CD14-positive monocyte (primary cell): Measurements from ENCODE around the gene LACRT. TPM values are rescaled to one million over a fixed set of nuclear protein-coding genes. Genes with fewer than 3 reads are reported as not detected.

Experiments used
- DNase-seq, 3 donors: peaks; one replicate each; pipeline ENCODE4 v3.0.0-alpha.2; 2011 to 2022
- H2AFZ ChIP-seq: 2 replicates; pipeline ENCODE4 v1.6.0; 2012; ENCODE audit warnings: mild to moderate bottlenecking, low read depth, low read length, inconsistent platforms; ENCODE audit not compliant: insufficient read depth, poor library complexity, severe bottlenecking
- H3K27ac ChIP-seq, 2 donors: 1 replicate in 1 of 2; 2 replicates in 1 of 2; pipeline ENCODE4 v1.5.1; 2012 to 2013; ENCODE audit warnings: low read length in 2 of 2, control low read depth in 1 of 2, inconsistent platforms in 1 of 2, low read depth in 1 of 2, mild to moderate bottlenecking in 1 of 2
- H3K27me3 ChIP-seq, 2 donors: one replicate each; pipeline versions ENCODE4 v1.6.0 to v1.6.1; 2011 to 2013; ENCODE audit warnings: low read length in 2 of 2; ENCODE audit not compliant: control insufficient read depth in 2 of 2, insufficient read depth in 2 of 2
- H3K36me3 ChIP-seq, 2 donors: replicated peaks in 1 of 2; 1 replicate in 1 of 2; 2 replicates in 1 of 2; pipeline versions ENCODE4 v1.5.1 to v1.6.1; 2012 to 2013; ENCODE audit warnings: low read length in 2 of 2, control low read depth in 1 of 2, inconsistent platforms in 1 of 2, mild to moderate bottlenecking in 1 of 2; ENCODE audit not compliant: insufficient read depth in 2 of 2, control insufficient read depth in 1 of 2
- H3K4me1 ChIP-seq, 2 donors: 1 replicate in 1 of 2; 2 replicates in 1 of 2; pipeline versions ENCODE4 v1.5.1 to v1.6.1; 2012 to 2013; ENCODE audit warnings: low read length in 2 of 2, control low read depth in 1 of 2, inconsistent platforms in 1 of 2, mild to moderate bottlenecking in 1 of 2, moderate library complexity in 1 of 2; ENCODE audit not compliant: insufficient read depth in 2 of 2, control insufficient read depth in 1 of 2
- H3K4me2 ChIP-seq: replicated peaks from 2 replicates; pipeline ENCODE3; 2012; ENCODE audit warnings: low read length, moderate library complexity, mild to moderate bottlenecking; ENCODE audit not compliant: poor library complexity, severe bottlenecking; ENCODE audit errors: extremely low read depth
- H3K4me3 ChIP-seq, 3 experiments: fragments of 200-600 bp in 1 of 3; sonication (generic) in 1 of 3; replicated peaks in 1 of 3; 1 replicate in 2 of 3; 2 replicates in 1 of 3; pipeline ENCODE4 v1.5.1; 2011 to 2013; ENCODE audit warnings: low read length in 3 of 3, mild to moderate bottlenecking in 3 of 3, control low read depth in 2 of 3, low read depth in 2 of 3, inconsistent platforms in 1 of 3, moderate library complexity in 1 of 3
- H3K79me2 ChIP-seq: 2 replicates; pipeline ENCODE4 v1.6.0; 2012; ENCODE audit warnings: mild to moderate bottlenecking, control low read depth, inconsistent platforms, low read length, moderate library complexity; ENCODE audit not compliant: insufficient read depth
- H3K9ac ChIP-seq: 2 replicates; pipeline ENCODE4 v1.6.0; 2017; ENCODE audit warnings: low read length, mild to moderate bottlenecking; ENCODE audit not compliant: insufficient read depth, poor library complexity, severe bottlenecking
- H3K9me3 ChIP-seq, 2 donors: replicated peaks in 1 of 2; 1 replicate in 1 of 2; 2 replicates in 1 of 2; pipeline versions ENCODE4 v1.5.1 to v1.6.1; 2012 to 2013; ENCODE audit warnings: low read length in 2 of 2, control low read depth in 1 of 2; ENCODE audit not compliant: control insufficient read depth in 1 of 2, insufficient read depth in 1 of 2
- H4K20me1 ChIP-seq: 2 replicates; pipeline ENCODE4 v1.6.0; 2012; ENCODE audit warnings: mild to moderate bottlenecking, low read length, control low read depth, moderate library complexity; ENCODE audit not compliant: insufficient read depth
- H3K27ac Mint-ChIP-seq, 7 donors: one replicate each; pipeline ENCODE4 v1.8.0; 2020; ENCODE audit warnings: mild to moderate bottlenecking in 7 of 7, mixed read lengths in 7 of 7, moderate library complexity in 6 of 7, inconsistent platforms in 2 of 7
- H3K27me3 Mint-ChIP-seq, 3 donors: one replicate each; pipeline ENCODE4 v1.8.0; 2021 to 2022; ENCODE audit warnings: low read depth in 3 of 3, mild to moderate bottlenecking in 3 of 3, mixed read lengths in 3 of 3, moderate library complexity in 3 of 3, inconsistent platforms in 1 of 3
- H3K36me3 Mint-ChIP-seq, 2 donors: one replicate each; pipeline ENCODE4 v1.8.0; 2020; ENCODE audit warnings: mixed read lengths in 2 of 2, inconsistent platforms in 1 of 2, mild to moderate bottlenecking in 1 of 2
- H3K4me1 Mint-ChIP-seq: one replicate; pipeline ENCODE4 v1.8.0; 2020; ENCODE audit warnings: mild to moderate bottlenecking, mixed read lengths
- H3K4me3 Mint-ChIP-seq, 2 donors: one replicate each; pipeline ENCODE4 v1.8.0; 2020; ENCODE audit warnings: mild to moderate bottlenecking in 2 of 2, mixed read lengths in 2 of 2, moderate library complexity in 1 of 2
- H3K9me3 Mint-ChIP-seq, 7 donors: one replicate each; pipeline ENCODE4 v1.8.0; 2020 to 2022; ENCODE audit warnings: mixed read lengths in 7 of 7, mild to moderate bottlenecking in 6 of 7, moderate library complexity in 6 of 7, inconsistent platforms in 2 of 7
- CTCF ChIP-seq: fragments of 200-600 bp; IDR thresholded peaks from one replicate; pipeline ENCODE4 v1.8.0; 2022; ENCODE audit warnings: antibody characterized with exemption, mild to moderate bottlenecking
- WGBS: methylation state at CpG from one replicate; pipeline ENCODE4 v1.1.5; 2013; ENCODE audit warnings: missing lambda C conversion rate; ENCODE audit not compliant: insufficient coverage; 5-methylcytosine and 5-hydroxymethylcytosine counted together
- intact Hi-C, 2 donors: fragments of 100-400 bp; cut with micrococcal nuclease; formaldehyde crosslinking; loops; one replicate each; pipeline versions ENCODE4 v1.15.0 to v1.15.1; 2023
- polyA plus RNA-seq, 3 donors: library from polyadenylated mRNA; depleted of rRNA in 1 of 3; unstranded in 2 of 3; stranded (reverse) in 1 of 3; fragments of 300-500 nt in 2 of 3; fragments of >200 nt in 1 of 3; fragmentation: Illumina TruSeq in 2 of 3; gene quantifications; 1 replicate in 2 of 3; 2 replicates in 1 of 3; pipeline ENCODE4 v1.2.3, GENCODE V29; 2012 to 2021

Gene LACRT
- polyA plus RNA-seq, 3 donors: not detected

GRCh38 chr12:54661048-54661447, 26.4 kb upstream of the LACRT start:
- Histone ChIP-seq H3K4me1 (no peaks in the 10 kb centered on the region), H3K4me2 (no peak overlapping the region), H3K36me3 (no peaks in the 10 kb centered on the region), H3K9ac (no peak overlapping the region), H3K79me2 (no peaks in the 10 kb centered on the region), H4K20me1 (no peaks in the 10 kb centered on the region), H3K27me3 (no peaks in the 10 kb centered on the region), H3K9me3 (no peaks in the 10 kb centered on the region), H3K27ac (no peak overlapping the region), H2AFZ (no peak overlapping the region), H3K4me3 (no peak overlapping the region)
- Mint-ChIP-seq H3K4me3 (no peak overlapping the region), H3K27me3 (peaks cover 0 to 6% (median 3%) of the 10 kb centered on the region in 3 donors), H3K27ac (no peak overlapping the region), H3K36me3 (no peaks in the 10 kb centered on the region), H3K9me3 (no peaks in the 10 kb centered on the region), H3K4me1 (no peaks in the 10 kb centered on the region)
- 13% methylated on average over 2 of the region's 2 CpGs for WGBS
- DNase-seq: no peak
- no peak for TF ChIP-seq CTCF
- intact Hi-C loops: no loop called here

- Mint-ChIP-seq H3K4me3 (no peak overlapping the region), H3K36me3 (no peaks in the 10 kb centered on the region), H3K4me1 (no peaks in the 10 kb centered on the region), H3K27me3 (peaks cover 0 to 5% (median 3%) of the 10 kb centered on the region in 3 donors), H3K9me3 (no peaks in the 10 kb centered on the region), H3K27ac (peak overlapping the region in 1 of 7 donors; percentile 32)
- Histone ChIP-seq H3K9ac (no peak overlapping the region), H3K4me2 (no peak overlapping the region), H3K27me3 (no peaks in the 10 kb centered on the region), H3K27ac (no peak overlapping the region), H3K4me3 (no peak overlapping the region), H4K20me1 (no peaks in the 10 kb centered on the region), H3K36me3 (no peaks in the 10 kb centered on the region), H2AFZ (no peak overlapping the region), H3K79me2 (no peaks in the 10 kb centered on the region), H3K4me1 (no peaks in the 10 kb centered on the region), H3K9me3 (no peaks in the 10 kb centered on the region)
- WGBS: 92% methylated on average over 3 of the region's 10 CpGs
- intact Hi-C loops: no loop called here
- TF ChIP-seq CTCF: no peak
- no peak for DNase-seq
These were observed 25.7 kb upstream of the LACRT start for GRCh38 chr12:54660320-54660962.
